ENCODE results near the gene SCAF1.

- TF ChIP-seq FOXM1 (CRISPR knock-in tag; IDR thresholded peaks at IDR 0.05) (no peak), CTCF (CRISPR knock-in tag; IDR thresholded peaks at IDR 0.05) (no peak), SRF (IDR thresholded peaks at IDR 0.05; ENCODE audit: low read depth, low read length) (no peak), FOXK2 (IDR thresholded peaks at IDR 0.05) (no peak), RAD21 (CRISPR knock-in tag; IDR thresholded peaks at IDR 0.05) (no peak), EZH2 (conservative IDR thresholded peaks at IDR 0.05; ENCODE audit: low read depth, low read length) (no peak), ZNF224 (CRISPR knock-in tag; IDR thresholded peaks at IDR 0.05) (no peak), ZNF274 (CRISPR knock-in tag; IDR thresholded peaks at IDR 0.05) (no peak), RXRA (CRISPR knock-in tag; IDR thresholded peaks at IDR 0.05) (no peak), POLR2A (IDR thresholded peaks at IDR 0.05; ENCODE audit: insufficient read depth in 1 of 2, low read depth in 2 of 2, low read length in 2 of 2) (no peak), ETS1 (CRISPR knock-in tag; IDR thresholded peaks at IDR 0.05) (no peak)
Measured at GRCh38 chr19:49687150-49687549, 45.1 kb downstream of the SCAF1 start.

Measured in HepG2 (cell line).